ENCODE data around the gene PML.

PML gene

GRCh38 chr15:74045184-74045583 lies 50.7 kb downstream of the PML start (continued):
- TF ChIP-seq ZNF335 (tag by site-specific recombination; conservative IDR thresholded peaks at IDR 0.05) (no peak), ZNF664 (tag by site-specific recombination; IDR thresholded peaks at IDR 0.05) (no peak), ZNF776 (tag by site-specific recombination; IDR thresholded peaks at IDR 0.05; ENCODE audit: borderline replicate concordance) (no peak), KLF1 (tag by site-specific recombination; IDR thresholded peaks at IDR 0.05) (no peak), ZNF701 (tag by site-specific recombination; IDR thresholded peaks at IDR 0.05) (no peak), ZNF211 (tag by site-specific recombination; IDR thresholded peaks at IDR 0.05; ENCODE audit: low read depth) (no peak), INSM2 (tag by site-specific recombination; IDR thresholded peaks at IDR 0.05) (no peak), RBAK (tag by site-specific recombination; IDR thresholded peaks at IDR 0.05) (no peak), ZBTB49 (tag by site-specific recombination; IDR thresholded peaks at IDR 0.05; ENCODE audit: low read depth) (no peak), ZNF747 (tag by site-specific recombination; IDR thresholded peaks at IDR 0.05) (no peak), ZSCAN4 (tag by site-specific recombination; IDR thresholded peaks at IDR 0.05) (no peak)

GRCh38 chr15:74045636-74046274 lies 51.2 kb downstream of the PML start:
- Histone ChIP-seq H3K27ac (ENCODE audit: extremely low read depth, low read depth, low read length) (no peak overlapping the region), H3K4me1 (ENCODE audit: control insufficient read depth, insufficient read depth, low read length) (no peaks in the 10 kb centered on the region), H3K36me3 (ENCODE audit: control insufficient read depth in 2 of 2, insufficient read depth in 1 of 2, low read length in 2 of 2) (no peaks in the 10 kb centered on the region; a peak in 1 of 3 replicates), H3K4me3 (ENCODE audit: low read depth, low read length) (no peak overlapping the region), H3K9me3 (ENCODE audit: control insufficient read depth, insufficient read depth, low read depth, low read length) (no peaks in the 10 kb centered on the region)
- ChIA-PET POLR2A (no interaction called here), CTCF (interaction anchor here (0.7 to 14.3 kb wide), 10 partner anchors 4 to 333 kb away, joined by 3 to 301 read pairs (median 9); partner anchors contain the start of gene STOML1)
- TF ChIP-seq ZNF777 (tag by site-specific recombination; IDR thresholded peaks at IDR 0.05; ENCODE audit: borderline replicate concordance) (no peak), KLF16 (tag by site-specific recombination; IDR thresholded peaks at IDR 0.05) (no peak)

- CTCF ChIA-PET = interaction anchor here (0.8 to 14.3 kb wide), 8 partner anchors 5 to 278 kb away, joined by 3 to 301 read pairs (median 80); no protein-coding TSS in a partner anchor
- H3K4me1 ChIP-seq (ENCODE audit: control insufficient read depth, insufficient read depth, low read length) = no peaks in the 10 kb centered on the region
- no peaks in the 10 kb centered on the region for H3K9me3 ChIP-seq (ENCODE audit: control insufficient read depth, insufficient read depth, low read depth, low read length)
- H3K27ac ChIP-seq (ENCODE audit: extremely low read depth, low read depth, low read length) = no peak overlapping the region
- no peak overlapping the region for H3K4me3 ChIP-seq (ENCODE audit: low read depth, low read length)
- POLR2A ChIA-PET = no interaction called here
- no peaks in the 10 kb centered on the region; a peak in 1 of 3 replicates for H3K36me3 ChIP-seq (ENCODE audit: control insufficient read depth in 2 of 2, insufficient read depth in 1 of 2, low read length in 2 of 2)
- TF ChIP-seq ZNF433 (tag by site-specific recombination; IDR thresholded peaks at IDR 0.05; ENCODE audit: low read depth) (no peak), ZBTB20 (tag by site-specific recombination; IDR thresholded peaks at IDR 0.05) (no peak), KLF16 (tag by site-specific recombination; IDR thresholded peaks at IDR 0.05) (no peak), OSR2 (tag by site-specific recombination; IDR thresholded peaks at IDR 0.05) (no peak), MYNN (tag by site-specific recombination; IDR thresholded peaks at IDR 0.05; ENCODE audit: borderline replicate concordance) (no peak), KLF7 (tag by site-specific recombination; IDR thresholded peaks at IDR 0.05; ENCODE audit: borderline replicate concordance) (no peak), WT1 (tag by site-specific recombination; IDR thresholded peaks at IDR 0.05) (no peak), ZNF280D (tag by site-specific recombination; IDR thresholded peaks at IDR 0.05) (no peak), RBAK (tag by site-specific recombination; IDR thresholded peaks at IDR 0.05) (no peak), ZBTB48 (tag by site-specific recombination; IDR thresholded peaks at IDR 0.05) (no peak), FEZF1 (tag by site-specific recombination; IDR thresholded peaks at IDR 0.05) (no peak), ZNF404 (tag by site-specific recombination; IDR thresholded peaks at IDR 0.05) (no peak), ZXDB (tag by site-specific recombination; IDR thresholded peaks at IDR 0.05) (no peak), ZNF791 (tag by site-specific recombination; IDR thresholded peaks at IDR 0.05) (no peak), SCRT2 (tag by site-specific recombination; IDR thresholded peaks at IDR 0.05) (no peak), ZNF175 (tag by site-specific recombination; IDR thresholded peaks at IDR 0.05) (no peak)
Measured at GRCh38 chr15:74046275-74046674, 51.8 kb downstream of the PML start.
